GM19455 (cell line): Measurements from ENCODE around the gene KCTD19.
"Not testable (repeated sequence)": the region's sequence is repeated elsewhere in the genome, so short reads cannot be mapped to it uniquely, and the experiment has no call there.

ENCODE experiments used
- ATAC-seq: cut with Tn5 transposase; IDR thresholded peaks from one replicate; pipeline ENCODE4 v1.9.1; 2021; ENCODE audit not compliant: unreplicated experiment

KCTD19 gene

GRCh38 chr16:67326472-67327309, at the start of gene KCTD19, which contains the start of gene LRRC36:
KCTD19 (minus strand) TSS chr16:67326741; CDS start chr16:67326707, 34 bp downstream.
LRRC36 (plus strand) TSS chr16:67326815; CDS start chr16:67326863, 48 bp downstream.
- no peak for ATAC-seq

GRCh38 chr16:67376012-67376411, 49.5 kb upstream of the KCTD19 start:
- ATAC-seq, result not testable (repeated sequence)

GRCh38 chr16:67372664-67373063, 46.1 kb upstream of the KCTD19 start:
- ATAC-seq, result no peak

- no peak for ATAC-seq
These were observed 44.1 kb upstream of the KCTD19 start for GRCh38 chr16:67370661-67371060.

- no peak for ATAC-seq
These were observed 38.2 kb upstream of the KCTD19 start for GRCh38 chr16:67364600-67365235.

- no peak for ATAC-seq
These were observed 34.5 kb upstream of the KCTD19 start for GRCh38 chr16:67361038-67361437.

- not testable (repeated sequence) for ATAC-seq
These were observed 33.2 kb upstream of the KCTD19 start for GRCh38 chr16:67359540-67360269.

GRCh38 chr16:67357561-67357960, 31.0 kb upstream of the KCTD19 start:
- no peak for ATAC-seq

- no peak for ATAC-seq
These were observed 29.9 kb upstream of the KCTD19 start for GRCh38 chr16:67356396-67356795.

- ATAC-seq, result not testable (repeated sequence)
These were observed 25.9 kb upstream of the KCTD19 start for GRCh38 chr16:67352463-67352862.

GRCh38 chr16:67350324-67350723, 23.8 kb upstream of the KCTD19 start:
- no peak for ATAC-seq

- ATAC-seq, result no peak
These were observed 22.6 kb upstream of the KCTD19 start for GRCh38 chr16:67349172-67349571.

GRCh38 chr16:67346341-67346740, 19.8 kb upstream of the KCTD19 start:
- no peak for ATAC-seq

- no peak for ATAC-seq
These were observed 18.9 kb upstream of the KCTD19 start for GRCh38 chr16:67345401-67345800.

- ATAC-seq, result no peak
These were observed 16.1 kb upstream of the KCTD19 start for GRCh38 chr16:67342616-67343015.

- ATAC-seq, result no peak
These were observed 14.7 kb upstream of the KCTD19 start for GRCh38 chr16:67341250-67341649.

- no peak for ATAC-seq
These were observed 12.9 kb upstream of the KCTD19 start for GRCh38 chr16:67339453-67339852.

GRCh38 chr16:67336648-67337047, 10.1 kb upstream of the KCTD19 start:
- ATAC-seq, result no peak

- no peak for ATAC-seq
These were observed 9.6 kb upstream of the KCTD19 start for GRCh38 chr16:67336116-67336515.

- ATAC-seq, result no peak
These were observed 6.8 kb upstream of the KCTD19 start for GRCh38 chr16:67333315-67333714.

- no peak for ATAC-seq
These were observed 3.4 kb upstream of the KCTD19 start for GRCh38 chr16:67329901-67330300.

- ATAC-seq, result no peak
These were observed 1.2 kb upstream of the KCTD19 start for GRCh38 chr16:67327743-67328142.
